ENCODE results near the gene PNPT1.

GRCh38 chr2:55585451-55586080, 108.1 kb downstream of the PNPT1 start:
- TF ChIP-seq CTCF (conservative IDR thresholded peaks at IDR 0.05; ENCODE audit: low read depth, low read length) (no peak), RAD21 (IDR thresholded peaks at IDR 0.05; ENCODE audit: low read length) (no peak)

Data from IMR-90 (cell line).